GM18507 (cell line): ENCODE measurements around the gene EGFL7.

ENCODE experiments used
- DNase-seq: peaks from one replicate; pipeline ENCODE4 v3.0.0; 2011; ENCODE audit warnings: low read depth; ENCODE audit not compliant: insufficient read length; ENCODE audit errors: extremely low spot score
- FAIRE-seq: peaks from 2 replicates; lab custom pipeline; 2011; peaks lifted over from hg19 to GRCh38; lab: Jason Lieb, UNC

EGFL7 gene

DNA sequence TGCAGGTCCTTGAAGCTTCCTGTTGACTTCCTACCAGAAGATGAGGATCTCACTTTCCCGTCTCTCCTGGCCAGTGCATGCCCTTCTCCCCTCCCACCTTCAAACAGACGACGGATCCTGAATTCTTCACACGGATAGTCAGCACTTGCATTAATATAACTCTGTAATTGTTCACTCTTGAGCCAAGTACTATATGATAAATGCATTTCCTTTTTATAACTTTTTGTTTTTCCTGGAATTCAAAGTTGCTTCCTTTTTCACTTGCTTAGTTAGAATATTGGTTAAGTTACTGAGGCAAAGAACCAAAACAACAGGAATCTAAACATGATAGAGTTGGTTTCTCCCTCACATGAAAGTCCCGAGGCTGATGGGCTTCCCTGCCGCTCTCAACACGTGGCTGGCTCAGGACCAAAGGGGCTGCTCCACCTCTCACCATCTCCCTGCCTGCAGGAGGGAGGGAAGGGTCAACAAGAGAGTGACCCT lies 20.2 kb upstream of the EGFL7 start:
- DNase-seq = no peak
- FAIRE-seq = no peak

DNA sequence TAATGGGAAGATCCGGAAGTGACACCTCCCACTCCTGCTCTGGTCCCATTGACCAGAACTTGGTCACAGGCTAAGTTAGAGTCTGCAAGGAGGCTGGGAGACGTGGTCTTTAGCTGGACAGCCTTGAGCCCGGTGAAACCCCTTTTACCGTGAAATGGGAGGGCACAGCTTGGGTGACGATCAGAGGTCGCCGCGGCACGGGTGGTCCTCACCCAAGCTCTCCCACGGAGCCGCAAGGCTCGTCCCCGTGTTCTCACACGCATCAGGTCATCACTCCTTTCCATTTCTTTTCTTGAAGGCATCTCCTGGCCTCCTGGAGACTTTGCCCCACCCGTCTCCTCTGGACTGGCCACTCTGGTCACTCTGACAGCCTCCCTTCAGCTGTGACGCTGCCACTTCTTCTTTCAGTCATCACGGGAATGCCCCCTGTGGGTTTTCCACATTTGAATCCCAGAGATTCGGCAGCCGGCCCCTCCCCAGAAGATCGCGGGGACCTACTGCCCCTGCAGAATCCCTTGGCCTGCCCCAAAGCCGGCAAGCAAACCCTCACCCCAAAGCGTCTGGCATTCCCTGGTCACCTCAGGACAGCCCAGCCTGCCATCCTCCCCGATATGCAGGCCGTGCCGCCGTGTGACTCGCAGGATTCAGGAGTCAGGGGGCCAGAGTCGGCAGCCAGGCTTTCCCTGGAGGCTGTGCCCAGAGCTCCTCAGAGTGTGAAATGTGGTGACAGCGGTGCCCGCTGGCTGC lies 18.9 kb upstream of the EGFL7 start:
- FAIRE-seq (no peak), DNase-seq (no peak)

DNA sequence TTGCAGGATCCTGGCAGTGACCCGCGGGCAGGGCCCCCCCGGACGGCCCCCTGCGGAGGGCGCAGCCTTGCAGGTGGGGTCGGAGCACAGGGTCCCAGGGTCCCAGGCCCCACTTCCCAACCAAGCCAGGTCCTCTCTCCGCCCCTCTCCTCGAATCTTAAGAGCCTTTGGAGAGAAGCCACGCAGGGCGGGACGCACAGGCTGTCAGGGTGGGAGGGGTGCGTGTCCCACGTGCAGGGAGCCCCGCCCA lies 18.4 kb upstream of the EGFL7 start:
- no peak for DNase-seq
- FAIRE-seq = no peak

DNA sequence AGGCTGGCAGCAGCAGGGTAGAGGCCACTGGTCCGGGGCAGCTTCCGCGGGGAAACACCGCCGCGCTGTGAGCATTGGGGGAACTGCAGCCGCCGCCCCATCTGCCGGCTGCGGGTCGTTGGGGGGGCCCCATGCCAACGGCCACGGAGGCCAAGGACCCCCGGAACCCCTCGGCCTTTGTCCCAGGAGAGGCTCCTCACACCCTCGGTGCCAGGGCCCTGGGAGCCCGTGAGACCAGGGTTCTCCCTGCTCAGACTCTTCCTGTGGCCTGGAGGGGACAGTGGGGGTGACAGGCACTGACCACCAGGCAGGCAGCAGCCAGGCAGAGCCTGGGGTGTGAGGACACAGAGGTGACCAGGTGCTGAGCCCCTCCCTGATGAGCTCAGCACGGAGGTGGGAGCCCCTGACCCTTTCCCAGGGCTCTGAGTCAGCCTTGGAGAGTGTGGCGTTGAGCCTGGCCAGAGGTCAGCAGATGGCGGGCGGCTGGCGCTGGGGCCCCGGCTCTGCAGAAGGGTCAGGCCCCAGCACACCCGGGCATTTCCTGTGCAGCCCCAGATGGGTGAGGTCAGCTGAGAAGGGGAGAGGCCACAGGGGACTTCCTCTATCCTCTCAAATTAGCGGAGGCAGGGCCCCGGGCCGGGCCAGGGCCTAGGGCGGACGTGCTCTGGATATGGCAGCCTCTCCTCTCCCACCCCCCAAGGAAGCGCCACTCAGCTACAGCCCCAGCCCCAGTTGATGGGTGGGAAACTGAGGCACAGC lies 17.9 kb upstream of the EGFL7 start:
- FAIRE-seq = no peak
- DNase-seq = peak; percentile 76

DNA sequence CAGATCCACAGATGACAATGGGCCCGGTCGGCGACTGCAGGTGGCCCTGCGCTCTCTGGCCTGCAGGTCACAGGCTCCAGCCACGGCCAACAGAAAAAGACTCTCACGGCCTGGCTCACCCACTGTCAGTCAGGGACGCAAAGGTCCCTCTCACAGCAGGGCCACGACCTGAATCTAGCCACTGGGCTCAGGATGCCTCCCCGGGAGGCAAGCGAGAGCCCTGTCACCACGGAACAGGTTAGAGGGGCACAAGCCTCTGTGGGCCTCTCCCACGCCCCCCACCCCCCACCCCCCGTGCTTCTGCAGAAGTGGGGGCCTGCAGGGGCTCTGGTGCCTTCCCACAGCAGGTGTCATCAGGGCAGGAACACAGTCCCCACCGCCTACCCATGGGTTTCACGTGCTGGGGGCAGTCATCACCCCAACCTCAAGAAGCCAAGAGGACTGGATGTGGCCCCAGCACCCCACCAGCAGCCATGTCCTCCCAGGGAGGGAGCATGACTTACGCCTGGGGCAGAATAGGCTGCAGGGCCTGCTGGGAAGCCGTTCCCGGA lies 17.3 kb upstream of the EGFL7 start:
- no peak for DNase-seq
- no peak for FAIRE-seq

DNA sequence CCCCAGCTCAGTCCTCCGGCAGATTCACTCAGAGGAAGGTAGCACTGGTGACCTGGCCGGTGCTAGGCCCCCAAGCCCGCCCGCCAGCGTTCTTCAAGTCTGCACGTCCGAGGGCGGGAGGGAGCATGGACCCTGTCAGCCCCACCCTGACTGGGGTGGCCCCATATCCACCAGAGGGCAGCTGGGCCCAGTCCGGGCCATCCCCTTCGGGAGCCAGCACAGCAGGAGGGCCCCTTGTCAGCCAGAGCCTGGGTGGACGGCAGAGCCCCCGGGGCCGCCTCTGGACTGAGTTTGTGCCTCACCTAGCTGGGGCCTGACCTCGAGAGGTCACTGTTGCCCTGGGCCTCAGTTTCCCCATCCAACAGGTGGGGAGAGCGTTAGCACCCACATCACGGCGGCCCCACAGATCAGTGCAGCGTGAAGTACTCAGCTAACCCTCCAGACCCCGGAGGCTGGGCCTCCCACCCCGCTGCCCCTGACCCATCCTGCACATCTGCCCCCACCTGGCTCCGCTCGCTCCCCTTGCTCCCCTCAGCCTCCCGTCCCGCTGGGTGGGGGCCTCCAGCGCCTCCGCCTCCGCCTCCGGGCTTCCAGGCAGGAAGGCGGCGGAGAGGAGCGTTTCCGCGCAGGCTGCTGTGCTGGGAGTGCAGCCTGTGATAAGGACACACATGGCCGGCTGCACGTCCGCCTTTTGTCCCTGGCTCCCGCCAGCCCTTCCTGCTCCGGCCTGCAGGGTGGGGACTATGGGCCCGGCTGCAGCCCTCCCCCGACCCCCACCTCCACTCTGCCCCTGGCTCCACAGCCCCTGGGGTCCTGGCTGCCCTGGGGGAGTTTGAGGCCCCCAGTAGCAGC lies 16.6 kb upstream of the EGFL7 start:
- DNase-seq = no peak
- FAIRE-seq = no peak

DNA sequence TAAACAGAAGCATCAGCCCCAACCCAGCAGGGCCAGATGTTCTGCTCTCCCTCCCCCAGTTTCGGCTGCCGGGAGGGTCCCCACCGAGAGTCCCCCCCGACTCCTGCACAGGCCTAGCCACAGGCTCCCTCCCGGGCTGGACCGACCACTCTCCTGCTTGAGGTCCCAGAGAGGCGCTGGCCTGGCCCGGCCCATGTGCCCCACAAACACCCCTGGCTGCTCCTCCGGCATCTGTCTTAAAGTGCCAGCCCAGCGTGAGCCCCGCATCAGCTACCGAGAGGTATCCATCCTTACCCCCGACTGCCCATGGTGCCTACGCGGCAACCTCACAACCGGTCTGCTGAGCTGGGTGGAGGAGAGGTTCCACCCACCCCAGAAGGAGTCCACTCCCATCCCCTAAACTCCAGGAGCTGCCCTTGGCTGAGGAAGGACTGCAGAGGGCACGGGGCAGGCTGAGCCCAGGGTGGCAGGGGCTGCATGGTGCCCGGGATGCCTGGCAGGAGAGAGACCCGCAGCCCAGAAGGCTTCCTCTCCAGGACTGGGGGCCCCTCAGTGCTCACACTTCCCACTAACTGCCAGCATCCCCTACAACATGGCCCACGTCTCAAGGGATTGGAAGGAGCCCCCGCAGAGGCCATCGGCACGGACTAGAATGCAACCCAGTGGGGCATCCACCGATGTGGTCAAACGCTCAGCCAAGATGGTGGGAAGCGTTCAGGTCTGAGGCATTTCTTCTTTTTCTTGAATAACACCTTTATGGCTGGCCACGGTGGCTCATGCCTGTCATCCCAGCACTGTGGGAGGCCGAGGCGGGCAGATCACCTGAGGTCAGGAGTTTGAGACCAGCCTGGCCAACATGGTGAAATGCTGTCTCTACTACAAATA lies 15.6 kb upstream of the EGFL7 start:
- DNase-seq = no peak
- no peak for FAIRE-seq

DNA sequence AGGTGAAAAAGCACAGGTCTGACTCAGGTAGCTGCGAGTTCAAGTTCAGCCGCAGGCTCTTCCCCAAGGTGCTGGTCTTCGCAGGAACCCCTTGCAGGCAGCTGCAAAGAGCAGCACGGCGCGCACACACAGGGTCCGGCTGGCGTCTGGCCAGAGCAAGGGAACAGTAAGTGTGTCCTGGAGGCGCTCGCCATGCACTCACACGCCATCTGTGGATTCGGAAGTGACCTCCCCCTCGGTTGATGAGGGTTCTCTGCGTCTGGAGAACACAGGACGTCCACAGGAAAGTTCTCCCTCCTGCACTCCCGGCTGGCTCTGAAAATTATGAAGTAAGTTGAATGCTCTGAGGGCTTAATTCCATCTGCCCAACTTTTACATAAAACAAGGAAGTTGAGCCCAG lies 14.0 kb upstream of the EGFL7 start:
- FAIRE-seq = no peak
- no peak for DNase-seq

DNA sequence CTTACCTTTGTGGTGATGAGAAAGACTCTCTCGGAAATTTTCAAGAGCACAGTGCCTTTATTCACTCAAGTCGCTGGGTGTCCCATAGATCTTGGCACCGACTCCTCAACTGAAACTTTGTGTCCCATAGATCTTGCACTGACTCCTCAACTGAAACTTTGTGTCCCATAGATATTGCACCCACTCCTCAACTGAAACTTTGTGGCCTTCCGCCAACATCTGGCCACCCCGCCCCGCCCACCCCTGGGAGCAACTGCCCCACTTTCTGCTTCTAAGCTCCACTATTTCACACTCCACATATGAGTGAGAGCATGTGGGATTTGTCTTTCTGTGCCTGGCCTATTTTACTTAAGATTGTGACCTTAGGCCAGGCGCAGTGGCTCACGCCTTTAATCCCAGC lies 12.7 kb upstream of the EGFL7 start:
- DNase-seq (no peak), FAIRE-seq (no peak)

DNA sequence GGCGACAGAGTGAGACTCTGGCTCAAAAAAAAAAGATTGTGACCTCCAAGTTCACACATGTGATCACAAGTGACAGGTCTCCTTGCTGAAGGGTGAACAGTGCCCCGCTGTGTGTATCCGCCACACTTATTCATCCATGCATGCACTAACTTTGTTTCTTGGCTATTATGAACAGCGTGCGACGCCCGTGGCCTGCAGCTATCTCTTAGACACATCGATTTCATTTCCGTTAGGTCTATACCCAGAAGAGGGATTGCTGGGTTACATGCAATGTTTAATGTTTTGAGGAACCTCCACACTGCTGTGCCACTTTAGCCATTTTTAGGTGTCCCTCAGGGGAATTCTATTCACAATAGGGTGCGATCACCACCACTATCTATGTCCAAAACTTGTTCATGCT lies 12.1 kb upstream of the EGFL7 start:
- FAIRE-seq (no peak), DNase-seq (no peak)

DNA sequence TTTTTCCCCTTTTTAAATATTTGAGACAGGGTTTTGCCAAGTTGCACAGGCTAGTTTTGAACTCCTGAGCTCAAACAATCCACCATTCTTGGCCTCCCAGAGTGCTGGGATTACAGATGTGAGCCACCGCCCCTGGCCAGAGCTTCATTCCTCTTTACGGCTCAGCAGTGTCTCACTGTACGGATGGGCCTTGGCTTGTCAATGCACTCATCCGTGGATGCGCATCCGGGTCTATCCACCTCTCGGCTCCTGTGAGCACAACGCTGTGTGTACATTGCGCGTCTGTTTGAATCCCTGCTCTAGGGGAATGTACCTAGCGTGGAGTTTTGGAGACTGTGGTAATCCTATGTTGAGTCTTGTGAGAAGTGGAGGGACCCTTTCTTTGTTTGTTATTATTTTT lies 10.9 kb upstream of the EGFL7 start:
- no peak for DNase-seq
- FAIRE-seq = no peak

DNA sequence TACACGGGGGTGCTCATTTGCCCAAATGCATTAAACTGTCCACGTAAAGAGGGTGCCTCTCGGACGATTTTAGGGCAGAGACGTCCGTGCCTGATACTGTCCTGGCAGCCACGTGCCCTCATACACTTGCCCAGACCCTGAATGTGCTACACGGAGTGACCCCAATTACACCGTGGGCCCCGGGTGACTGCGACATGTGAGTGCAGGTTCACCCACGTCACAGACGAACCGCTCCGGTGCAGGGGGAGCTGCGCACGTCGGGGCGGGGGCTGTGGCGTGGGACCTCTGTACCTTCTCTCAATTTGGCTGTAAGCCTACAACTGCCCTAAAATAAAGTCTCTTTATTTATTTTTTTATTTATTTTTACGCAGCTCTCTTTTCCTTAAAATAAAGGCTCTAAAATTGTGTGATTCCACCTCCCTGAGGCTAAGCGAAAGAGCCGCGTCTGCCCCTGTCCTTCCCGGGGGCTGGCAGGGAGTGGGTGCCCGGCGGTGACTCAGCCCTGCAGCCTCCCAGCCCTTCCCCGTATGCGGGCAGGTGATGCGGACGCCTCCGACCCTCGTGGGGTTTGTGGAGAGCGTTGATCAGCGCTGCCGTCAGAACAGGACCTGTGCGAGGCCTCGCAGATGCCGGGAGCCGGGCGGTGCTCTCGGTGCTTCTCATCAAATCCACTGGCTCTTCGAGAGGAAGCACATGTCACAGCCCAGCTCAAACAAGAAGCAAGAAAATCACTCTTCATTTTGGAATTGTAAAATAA lies 9.2 kb upstream of the EGFL7 start:
- no peak for DNase-seq
- FAIRE-seq = no peak

DNA sequence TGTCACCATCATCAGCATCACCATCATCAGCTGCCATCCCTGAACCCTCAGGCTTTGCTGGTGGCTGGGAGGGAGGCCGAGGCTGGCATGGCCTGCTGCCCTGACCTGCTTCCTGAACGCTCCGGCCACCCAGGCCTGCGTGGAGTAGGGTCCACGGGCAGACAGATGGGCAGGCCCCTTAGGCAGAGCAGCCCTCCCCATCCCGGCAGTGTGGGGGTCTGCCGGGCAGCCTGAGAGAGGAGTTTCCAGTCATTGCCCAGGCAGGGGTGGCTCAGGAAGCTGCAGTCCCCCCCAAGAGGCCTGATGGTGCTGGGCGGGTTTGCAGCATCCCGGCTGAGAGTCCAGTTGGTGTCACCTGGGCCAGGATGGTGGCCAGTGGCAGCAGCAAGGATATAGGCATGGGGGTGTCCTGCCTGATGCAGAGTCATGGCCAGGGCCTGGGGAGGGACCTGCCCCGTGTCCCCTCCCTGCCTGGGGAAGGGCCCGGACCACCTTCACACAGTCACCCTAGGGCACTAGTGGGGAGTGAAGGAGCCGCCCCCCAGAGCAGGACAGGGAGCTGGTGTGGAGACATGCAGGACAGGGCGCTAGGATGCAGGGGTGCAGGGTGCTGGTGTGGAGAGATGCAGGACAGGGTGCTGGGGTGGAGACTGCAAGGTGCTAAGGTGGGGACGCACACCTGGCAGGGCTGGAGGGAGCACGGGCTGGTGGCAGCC lies 7.7 kb upstream of the EGFL7 start:
- FAIRE-seq (no peak), DNase-seq (no peak)

DNA sequence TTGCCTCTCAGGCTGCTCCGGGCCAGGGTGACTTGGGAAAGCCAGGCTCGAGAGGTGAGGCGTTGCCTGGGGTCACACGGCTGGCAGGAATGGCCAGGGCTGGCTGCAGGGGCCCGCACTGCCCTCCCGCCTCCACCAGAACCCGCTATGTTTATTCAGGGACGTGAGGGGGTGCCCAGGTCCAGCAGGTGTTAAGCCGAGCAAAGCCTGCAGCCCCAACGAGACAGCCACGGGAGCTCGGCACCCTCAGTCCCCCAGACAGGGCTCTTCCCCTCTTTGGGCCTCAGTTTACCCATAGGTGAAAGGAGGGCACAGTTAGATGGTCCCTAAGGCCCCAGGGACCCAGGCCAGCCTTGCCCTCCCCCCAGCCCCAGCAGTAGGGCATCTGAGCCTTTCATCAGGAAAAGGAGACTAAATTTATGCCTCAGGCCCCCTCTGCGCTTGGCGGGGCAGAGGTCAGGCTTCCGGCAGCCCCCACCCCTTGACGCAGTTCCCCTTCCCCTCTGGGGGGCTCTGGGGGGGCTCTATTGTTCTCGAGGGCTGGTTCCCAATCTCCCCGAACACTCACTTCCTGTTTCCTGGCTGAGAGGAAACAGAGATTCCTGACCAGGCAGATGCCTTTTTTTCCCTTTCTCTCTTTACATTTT lies 7.1 kb upstream of the EGFL7 start:
- DNase-seq = no peak
- FAIRE-seq = no peak

DNA sequence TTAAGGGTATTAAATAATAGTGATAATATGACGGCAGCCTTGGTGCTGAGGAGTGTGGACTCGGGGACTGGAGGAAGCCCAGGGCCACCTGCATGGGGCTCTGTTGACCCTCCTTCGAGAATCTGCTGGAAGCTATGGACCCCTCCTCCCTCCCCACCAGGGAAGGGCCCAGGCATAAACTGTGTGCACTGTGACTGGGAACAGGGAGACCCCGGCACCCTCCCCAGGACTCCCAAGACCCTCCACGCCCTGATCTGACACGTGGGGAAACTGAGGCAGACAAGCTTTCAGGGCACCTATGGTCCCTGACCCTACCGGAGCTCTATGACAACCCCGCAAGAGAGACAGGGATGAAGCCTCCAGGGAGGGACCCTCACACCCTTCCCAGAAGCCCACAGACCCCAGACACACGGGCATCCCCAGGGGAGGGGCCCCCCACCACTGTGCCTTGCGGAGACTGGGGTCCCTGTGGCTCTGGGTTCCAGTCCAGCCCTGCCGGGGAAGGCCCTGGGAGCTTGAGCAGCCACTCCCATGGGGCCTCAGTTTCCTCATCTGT lies 6.5 kb upstream of the EGFL7 start:
- DNase-seq (no peak), FAIRE-seq (no peak)

DNA sequence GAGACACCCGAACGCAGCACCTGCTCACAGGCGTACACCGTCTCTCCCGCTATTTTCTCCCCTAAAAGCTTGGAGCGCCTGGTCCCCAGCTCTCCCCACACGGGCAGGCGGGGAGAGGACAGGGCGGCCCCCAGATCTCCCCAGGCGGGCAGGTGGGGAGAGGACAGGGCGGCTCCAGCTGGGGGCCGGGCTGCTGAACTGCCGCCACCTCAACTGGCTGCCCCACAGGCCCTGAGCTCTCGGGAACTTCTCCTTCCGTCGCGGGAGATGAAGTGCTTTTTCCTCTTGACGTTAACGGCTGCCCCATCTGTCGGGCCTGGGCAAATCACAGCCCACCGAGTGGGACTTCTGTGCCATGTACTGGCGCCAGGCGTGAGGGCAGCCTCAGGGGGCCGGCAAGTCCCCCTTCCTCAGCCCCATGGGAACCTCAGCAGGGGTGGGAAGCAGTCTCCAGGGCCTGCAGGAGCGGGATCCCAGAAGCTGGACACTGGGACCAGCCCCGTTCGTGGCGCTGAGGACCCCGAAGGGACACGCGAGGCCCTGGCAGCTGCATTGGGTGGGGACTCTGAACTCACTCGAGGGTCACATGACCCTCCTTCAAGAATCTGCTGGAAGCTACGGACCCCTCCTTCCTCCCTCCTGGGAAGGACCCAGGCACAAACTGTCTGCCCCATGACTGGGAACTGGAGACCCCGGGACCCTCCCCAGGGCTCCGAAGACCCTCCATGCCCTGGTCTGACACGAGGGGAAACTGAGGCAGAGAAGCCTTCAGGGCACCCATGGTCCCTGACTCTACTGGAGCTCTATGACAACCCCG lies 5.7 kb upstream of the EGFL7 start:
- FAIRE-seq (no peak), DNase-seq (no peak)
